HG03442 (cell line): ENCODE results near the gene PRPSAP2.
"Not testable (repeated sequence)": the region's sequence is repeated elsewhere in the genome, so short reads cannot be mapped to it uniquely, and the experiment has no call there.

Experiments
- ATAC-seq: cut with Tn5 transposase; IDR thresholded peaks from one replicate; pipeline ENCODE4 v1.9.1; 2021; ENCODE audit warnings: mild to moderate bottlenecking, moderate library complexity; ENCODE audit not compliant: unreplicated experiment

PRPSAP2 gene

DNA sequence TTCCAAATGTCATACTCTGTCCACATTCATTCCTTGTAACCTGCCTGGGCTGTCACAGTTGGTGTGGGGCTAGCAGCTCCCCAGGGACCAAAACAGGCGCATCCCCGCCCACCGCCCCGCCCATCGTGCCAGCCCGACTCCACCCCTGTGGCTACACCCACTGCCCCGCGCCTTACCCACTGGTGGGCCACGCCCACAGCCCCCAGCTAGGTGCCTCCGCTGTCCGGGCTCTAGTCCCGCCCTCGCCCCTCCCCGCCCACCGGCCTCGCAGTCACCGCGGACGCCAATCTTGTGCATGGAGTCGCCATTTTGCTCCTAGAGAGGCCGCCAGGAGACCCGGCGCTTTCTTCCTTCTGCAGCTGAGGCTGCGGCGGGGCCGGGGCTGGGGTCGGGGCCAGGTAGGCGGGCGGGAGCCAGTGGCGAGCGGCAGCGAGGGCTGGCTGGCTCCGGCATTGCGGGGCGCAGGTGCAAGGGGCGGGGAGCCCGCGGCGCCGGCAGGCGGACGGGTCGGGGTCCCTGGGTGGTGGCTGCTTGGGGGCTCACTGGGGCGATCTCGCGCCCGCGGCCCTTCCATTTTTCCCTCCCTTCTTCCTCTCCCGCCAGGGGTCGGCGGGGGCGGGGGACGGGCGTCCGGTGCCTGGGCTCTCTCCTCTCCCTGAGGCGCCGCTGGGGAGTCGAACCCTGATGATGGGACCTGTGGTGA is at the start of gene PRPSAP2:
Gene PRPSAP2, plus strand, starts transcription at position 268 of the 703 bp plus-strand sequence. CDS start 7,703 bp downstream, outside the sequence.
- peak; percentile 57 for ATAC-seq

GRCh38 chr17:18815924-18816323 is 42.0 kb upstream of the PRPSAP2 start:
- not testable (repeated sequence) for ATAC-seq

DNA sequence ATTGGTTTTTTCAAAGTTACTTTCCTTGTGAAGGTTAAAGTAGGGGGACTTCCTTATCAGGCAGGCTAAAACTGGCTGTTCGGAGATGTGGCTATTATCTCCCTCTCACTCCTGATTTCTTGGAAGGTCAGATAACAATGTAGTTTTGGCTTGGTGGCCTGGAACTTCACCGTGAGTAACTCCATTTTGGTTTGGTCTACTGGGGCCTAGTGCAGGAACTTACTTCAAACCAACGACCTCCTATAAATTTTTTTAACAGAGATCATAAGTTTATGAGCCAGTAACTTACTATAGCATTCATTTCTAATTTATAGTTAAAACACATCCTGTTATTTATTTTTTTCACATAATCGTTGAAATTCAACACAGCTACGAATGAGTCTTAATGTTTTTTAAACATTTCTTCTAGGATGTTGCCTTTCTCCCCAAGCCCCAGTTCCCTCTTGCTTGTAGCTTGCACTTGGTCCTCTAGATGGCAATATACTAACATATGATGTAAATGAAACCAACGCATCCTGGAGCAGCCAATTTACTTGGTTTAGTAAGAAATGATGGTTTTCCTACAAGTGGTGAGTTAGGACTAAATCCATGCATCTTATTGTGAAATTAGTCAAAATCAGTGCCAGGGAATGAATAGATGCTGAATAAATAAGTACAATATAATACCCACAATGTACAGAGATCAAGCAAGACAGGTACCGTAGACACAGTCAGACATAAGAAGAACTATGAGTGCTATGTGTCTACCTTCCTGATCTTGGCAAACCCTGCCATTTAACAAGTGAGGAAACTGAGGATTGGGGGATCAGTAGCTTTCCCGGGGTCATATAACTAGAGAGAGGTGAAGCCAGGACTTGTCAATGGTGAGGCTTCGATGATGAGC is 41.2 kb upstream of the PRPSAP2 start:
- ATAC-seq, result not testable (repeated sequence)

GRCh38 chr17:18821430-18821829 is 36.5 kb upstream of the PRPSAP2 start:
- ATAC-seq, result not testable (repeated sequence)

DNA sequence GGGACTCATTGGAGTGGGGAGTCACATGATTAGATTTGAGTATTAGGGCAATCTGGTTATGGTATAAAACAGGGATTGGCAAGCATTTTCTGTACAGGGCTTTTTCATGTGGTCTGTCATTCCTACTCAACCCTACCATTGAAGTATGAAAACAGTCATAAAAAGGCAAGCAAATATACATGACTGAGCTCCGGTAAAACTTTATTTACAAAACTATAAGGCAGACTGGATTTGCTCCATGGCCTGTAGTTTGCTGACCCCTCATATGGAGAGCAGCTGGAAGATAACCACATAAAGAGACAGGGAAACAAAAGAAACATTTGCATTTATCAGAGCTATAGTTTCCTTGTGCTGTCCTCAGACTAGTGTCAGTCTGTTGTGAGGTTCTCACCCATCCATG is 30.3 kb upstream of the PRPSAP2 start:
- not testable (repeated sequence) for ATAC-seq

GRCh38 chr17:18848501-18848900 is 9.4 kb upstream of the PRPSAP2 start:
- ATAC-seq, result no peak

DNA sequence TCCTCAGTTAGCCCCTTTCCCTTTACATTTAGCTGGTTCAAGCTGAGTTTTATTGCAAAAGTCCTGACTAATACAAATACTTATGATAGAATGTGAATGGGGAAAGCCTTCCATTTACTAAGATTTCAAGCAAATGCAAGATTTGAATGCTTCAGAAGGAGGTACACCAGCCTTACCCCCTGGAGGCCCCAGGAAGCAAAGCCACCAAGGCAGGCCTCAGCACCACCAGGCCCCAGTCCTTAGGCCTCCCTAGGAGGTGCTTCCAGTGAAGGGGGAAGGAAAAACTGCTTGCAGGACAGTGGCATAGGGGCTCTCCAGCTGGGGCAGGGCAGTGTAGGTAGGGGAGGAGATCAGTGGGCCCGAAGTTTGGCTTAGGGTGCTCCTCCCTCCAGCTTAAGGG is 7.3 kb upstream of the PRPSAP2 start:
- no peak for ATAC-seq

- ATAC-seq, result no peak
Observed at GRCh38 chr17:18851201-18851600, 6.7 kb upstream of the PRPSAP2 start.

GRCh38 chr17:18854956-18855355 is 3.0 kb upstream of the PRPSAP2 start:
- ATAC-seq, result no peak

DNA sequence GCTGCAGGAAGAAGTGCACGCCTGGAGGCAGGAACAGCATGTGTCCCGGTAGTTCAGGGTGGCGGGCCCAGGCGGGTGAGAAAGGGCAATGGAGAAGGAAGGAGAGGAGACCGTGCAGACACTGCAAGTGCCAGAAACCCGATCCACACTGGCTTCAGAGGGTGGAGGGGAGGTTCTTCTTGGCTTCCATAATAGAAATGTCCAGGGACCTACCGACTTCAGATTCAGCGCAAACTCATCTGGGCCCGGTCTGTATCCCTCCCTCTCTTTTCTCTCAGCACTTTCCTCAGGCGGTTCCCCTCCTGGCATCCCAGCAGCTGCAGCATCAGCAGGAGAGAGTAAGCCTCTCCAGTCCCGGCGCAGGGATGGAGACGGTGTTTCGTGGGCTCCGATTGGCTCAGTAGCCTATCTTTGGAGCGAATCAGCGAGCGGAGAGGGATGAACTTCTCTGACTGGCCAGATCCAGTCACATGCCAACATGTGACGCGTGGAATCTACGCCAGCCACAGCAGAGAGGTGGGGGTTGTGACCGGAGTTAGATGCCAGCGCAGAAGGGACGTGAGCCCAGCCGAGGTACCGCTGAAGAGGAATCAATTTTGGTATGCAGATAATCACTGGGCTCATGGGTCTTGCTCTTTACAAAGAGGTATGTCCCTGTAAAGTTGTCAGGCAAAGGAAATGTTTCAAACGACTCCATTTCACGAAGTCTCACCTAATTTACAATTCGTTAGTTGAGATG is 1.9 kb upstream of the PRPSAP2 start:
- ATAC-seq, result peak; percentile 74

DNA sequence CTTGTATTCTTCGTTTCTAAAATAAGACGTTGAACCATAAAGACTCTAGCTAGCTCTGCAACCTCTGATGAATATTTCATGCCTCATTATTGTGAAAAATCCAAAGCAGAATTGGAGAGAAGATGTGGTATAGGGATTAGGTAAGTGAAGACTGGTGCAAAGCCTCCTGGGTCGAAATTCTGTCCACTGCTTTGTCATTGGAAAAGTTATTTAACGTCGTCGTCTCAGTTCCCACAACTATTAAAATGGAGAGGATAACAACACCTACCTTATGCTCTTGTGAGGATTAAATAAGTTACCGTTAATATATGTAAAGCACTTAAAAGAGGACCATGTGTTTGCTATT is 1.4 kb upstream of the PRPSAP2 start:
- no peak for ATAC-seq

DNA sequence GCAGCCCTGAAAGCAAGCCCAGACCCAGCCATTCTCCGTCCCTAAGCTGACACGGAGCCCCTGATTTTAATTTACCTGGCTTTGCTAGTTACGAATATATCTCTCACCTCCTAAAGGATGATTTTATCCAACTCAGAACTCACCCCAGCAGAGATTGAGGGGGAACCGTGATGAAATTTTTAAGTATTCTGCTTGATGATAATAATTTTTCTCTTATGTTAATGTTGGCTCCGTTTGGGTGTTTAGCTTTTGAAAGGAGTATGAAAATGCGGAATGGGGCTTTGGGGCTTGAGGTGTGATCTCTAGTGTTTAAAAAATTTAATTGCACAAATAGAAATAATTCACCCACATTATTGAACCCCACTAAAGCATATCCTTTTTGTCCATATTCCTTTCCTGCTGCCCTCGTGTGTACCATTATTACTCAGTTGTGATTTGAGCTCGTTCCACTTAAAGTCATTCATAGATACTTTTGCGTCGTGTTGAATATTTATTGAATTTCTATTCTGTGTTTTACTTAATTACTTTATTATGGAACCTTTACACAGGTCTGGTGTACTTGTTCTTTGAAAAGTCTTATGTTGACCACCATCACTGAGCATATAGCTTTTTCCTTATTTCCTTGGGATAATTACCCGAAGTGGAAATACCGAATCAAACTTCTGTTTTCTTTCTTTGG is 775 bp downstream of the PRPSAP2 start:
- ATAC-seq, result no peak

- ATAC-seq, result no peak
Observed at GRCh38 chr17:18859256-18859655, 1.3 kb downstream of the PRPSAP2 start.

GRCh38 chr17:18860161-18860972 is 2.4 kb downstream of the PRPSAP2 start:
- peak; percentile 35 for ATAC-seq

- no peak for ATAC-seq
Observed at GRCh38 chr17:18862011-18862410, 4.1 kb downstream of the PRPSAP2 start.

DNA sequence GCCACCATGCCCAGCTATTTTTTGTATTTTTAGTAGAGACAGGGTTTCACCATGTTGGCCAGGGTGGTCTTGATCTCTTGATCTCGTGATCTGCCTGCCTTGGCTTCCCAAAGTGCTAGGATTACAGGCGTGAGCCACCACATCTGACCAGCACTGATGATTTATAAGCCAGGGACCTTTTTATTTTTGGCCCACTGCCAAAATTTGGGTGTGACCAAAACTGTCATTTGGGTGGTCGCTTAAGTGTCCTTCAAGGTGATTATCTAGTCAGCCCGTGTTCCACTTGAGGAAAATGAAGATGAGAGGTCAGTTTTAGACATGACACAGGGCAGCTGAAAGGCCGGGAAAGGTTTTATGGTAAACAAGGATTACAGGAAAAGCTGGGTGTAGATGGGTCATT is 7.1 kb downstream of the PRPSAP2 start:
- ATAC-seq, result not testable (repeated sequence)

DNA sequence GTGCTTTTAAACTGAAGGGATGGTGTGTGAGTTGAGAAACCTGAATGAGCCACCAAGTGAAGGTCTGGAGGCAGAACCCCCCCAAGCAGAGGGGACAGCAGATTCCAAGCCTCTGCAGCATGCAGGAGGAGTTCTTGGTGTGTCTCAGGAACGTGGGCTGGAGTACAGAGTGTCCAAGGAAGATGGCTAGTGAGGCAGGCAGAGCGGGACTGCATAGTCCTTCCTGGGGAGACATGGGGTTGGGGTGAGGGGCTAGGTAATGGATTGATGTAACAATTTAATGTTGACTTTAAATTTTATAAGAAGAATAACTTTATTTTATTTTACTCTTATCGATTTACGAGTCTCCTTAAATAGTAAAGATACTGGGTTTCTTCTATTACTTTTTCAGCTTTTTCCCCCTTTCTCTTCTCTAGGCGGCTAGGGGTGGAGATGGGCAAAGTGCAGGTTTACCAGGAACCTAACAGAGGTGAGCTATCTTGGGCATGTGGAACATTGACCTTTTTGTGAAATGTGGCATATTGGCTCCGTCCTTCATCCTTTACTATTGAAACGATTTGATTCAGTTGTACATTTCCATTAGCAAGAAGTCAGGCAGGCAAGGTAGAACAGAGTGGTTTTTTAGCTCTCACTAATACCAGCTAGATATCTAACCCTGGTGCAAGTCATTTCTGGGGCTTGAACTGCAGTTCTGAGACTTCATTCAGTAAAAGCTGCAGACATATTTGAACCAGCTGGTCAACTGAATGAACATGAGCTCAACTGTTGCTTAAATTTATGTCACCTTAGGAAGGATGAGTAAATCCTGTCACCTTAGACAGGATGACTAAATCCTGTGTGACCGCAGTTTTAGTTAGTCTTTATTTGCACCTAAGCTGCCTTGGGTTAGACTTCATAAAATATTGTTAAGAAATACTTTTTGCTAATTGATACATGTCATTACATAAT is 9.2 kb downstream of the PRPSAP2 start:
- ATAC-seq, result no peak

GRCh38 chr17:18877104-18877645 is 19.2 kb downstream of the PRPSAP2 start:
- no peak for ATAC-seq
